Measurements from ENCODE around the gene CPNE2.

GRCh38 chr16:57064995-57065394 lies 27.4 kb upstream of the CPNE2 start:
- no peak for TF ChIP-seq CTCF (IDR thresholded peaks at IDR 0.05)
- TF ChIP-seq POLR2A (IDR thresholded peaks at IDR 0.05): no peak
